Measurements from ENCODE around the gene GGTA1. TPM values are rescaled to one million over a fixed set of nuclear protein-coding genes. Genes with fewer than 3 reads are reported as not detected.

Gene GGTA1
- total and polyA plus RNA-seq, 2 of the 8 experiments (the other 6 are each of a cell fraction or from before 2014, with no cell fraction given): not detected

DNA sequence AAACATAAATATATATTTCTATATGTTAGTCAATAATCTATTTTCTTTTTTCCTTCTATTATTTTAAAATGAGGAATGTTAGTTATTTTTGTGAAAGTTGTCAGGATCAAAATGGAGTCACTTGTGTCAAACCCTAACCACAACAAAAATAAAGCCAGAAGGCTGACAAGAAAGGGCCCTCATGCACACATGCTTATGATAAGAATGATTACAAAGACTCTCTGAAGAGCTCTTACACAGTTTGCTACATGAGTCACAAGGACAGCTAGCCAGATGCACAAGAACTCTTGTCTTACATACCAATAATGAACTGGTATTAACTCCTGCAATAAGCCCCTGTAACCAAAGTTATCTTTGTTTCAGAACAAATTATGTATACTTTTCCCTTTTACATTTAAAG, 64.7 kb downstream of the GGTA1 start:
- FAIRE-seq: no peak

More for the DNA sequence above, 64.7 kb downstream of the GGTA1 start:
- Histone ChIP-seq H2BK12ac (ENCODE audit: low read depth, low read length) (no peak overlapping the region), H3K4me1 (replicated peaks in 1 of 4; ENCODE audit: control insufficient read depth in 3 of 4, insufficient read depth in 4 of 4, low read length in 3 of 4) (no peaks in the 10 kb centered on the region), H3K79me2 (ENCODE audit: control insufficient read depth in 1 of 2, insufficient read depth in 2 of 2, low read length in 2 of 2) (no peaks in the 10 kb centered on the region), H2AK5ac (ENCODE audit: low read depth, low read length) (no peak overlapping the region), H3K18ac (ENCODE audit: extremely low read depth, low read length) (no peak overlapping the region), H3K14ac (ENCODE audit: insufficient read length) (no peak overlapping the region), H3K27me3 (replicated peaks in 1 of 4; ENCODE audit: control insufficient read depth in 3 of 4, extremely low read depth in 1 of 4, insufficient read depth in 3 of 4, low read length in 3 of 4) (no peaks in the 10 kb centered on the region), H3K4ac (replicated peaks; ENCODE audit: insufficient read length, low read depth, low read length) (no peak overlapping the region), H4K8ac (ENCODE audit: extremely low read depth, insufficient read depth, low read length) (no peak overlapping the region), H3K4me2 (ENCODE audit: insufficient read depth in 1 of 2, low read depth in 2 of 2, low read length in 2 of 2) (no peak overlapping the region), H3K36me3 (ENCODE audit: control insufficient read depth in 2 of 4, insufficient read depth in 4 of 4, low read length in 3 of 4) (no peaks in the 10 kb centered on the region), H4K5ac (ENCODE audit: insufficient read length, low read depth, low read length) (no peak overlapping the region), H2BK20ac (ENCODE audit: low read length) (no peak overlapping the region), H2BK15ac (ENCODE audit: low read length) (no peak overlapping the region), H3K56ac (replicated peaks; ENCODE audit: insufficient read length, low read depth, low read length) (no peak overlapping the region), H3K27ac (ENCODE audit: low read depth, low read length) (no peak overlapping the region), H3K4me3 (ENCODE audit: extremely low read depth in 1 of 4, insufficient read depth in 2 of 4, low read depth in 3 of 4, low read length in 4 of 4) (no peak overlapping the region), H3K23me2 (ENCODE audit: low read depth, low read length) (no peaks in the 10 kb centered on the region), H3K23ac (ENCODE audit: insufficient read length) (no peak overlapping the region), H2BK120ac (replicated peaks; ENCODE audit: low read depth, low read length) (no peak overlapping the region), H3K9ac (replicated peaks in 1 of 4; ENCODE audit: extremely low read depth in 1 of 4, low read depth in 3 of 4, low read length in 3 of 4) (no peak overlapping the region), H2AFZ (ENCODE audit: low read length) (no peak overlapping the region), H4K20me1 (replicated peaks in 1 of 2; ENCODE audit: control insufficient read depth in 1 of 2, insufficient read depth in 2 of 2, low read length in 2 of 2) (no peaks in the 10 kb centered on the region), H3K9me3 (ENCODE audit: insufficient read depth in 2 of 2, low read depth in 1 of 2, low read length in 1 of 2) (no peaks in the 10 kb centered on the region), H3K79me1 (ENCODE audit: low read depth, low read length) (no peaks in the 10 kb centered on the region), H4K91ac (replicated peaks; ENCODE audit: insufficient read length, low read length) (no peak overlapping the region), H2BK5ac (ENCODE audit: low read depth, low read length) (no peak overlapping the region)
- TF ChIP-seq HDAC6 (IDR thresholded peaks at IDR 0.05; ENCODE audit: low read depth, low read length) (no peak), BCL11A (IDR thresholded peaks at IDR 0.05; ENCODE audit: low read depth in 2 of 2, low read length in 2 of 2) (no peak), ATF3 (IDR thresholded peaks at IDR 0.05; ENCODE audit: insufficient read depth, low read depth, low read length) (no peak), SP4 (IDR thresholded peaks at IDR 0.05; ENCODE audit: low read length) (no peak), HDAC2 (IDR thresholded peaks at IDR 0.05; ENCODE audit: borderline replicate concordance in 1 of 2, low read depth in 2 of 2, low read length in 2 of 2) (no peak), POLR2A (IDR thresholded peaks at IDR 0.05; ENCODE audit: control extremely low read depth in 1 of 2, low read depth in 2 of 2, low read length in 2 of 2) (no peak), SIX5 (IDR thresholded peaks at IDR 0.05; ENCODE audit: low read depth, low read length) (no peak), PHF8 (conservative IDR thresholded peaks at IDR 0.05; ENCODE audit: low read depth, low read length) (no peak), CEBPB (IDR thresholded peaks at IDR 0.05; ENCODE audit: low read depth, low read length) (no peak), MAFK (IDR thresholded peaks at IDR 0.05; ENCODE audit: low read depth, low read length) (no peak), CHD2 (IDR thresholded peaks at IDR 0.05; ENCODE audit: low read length) (no peak), TAF1 (IDR thresholded peaks at IDR 0.05; ENCODE audit: low read depth, low read length) (no peak)
- TF ChIP-seq, protein P1, sequence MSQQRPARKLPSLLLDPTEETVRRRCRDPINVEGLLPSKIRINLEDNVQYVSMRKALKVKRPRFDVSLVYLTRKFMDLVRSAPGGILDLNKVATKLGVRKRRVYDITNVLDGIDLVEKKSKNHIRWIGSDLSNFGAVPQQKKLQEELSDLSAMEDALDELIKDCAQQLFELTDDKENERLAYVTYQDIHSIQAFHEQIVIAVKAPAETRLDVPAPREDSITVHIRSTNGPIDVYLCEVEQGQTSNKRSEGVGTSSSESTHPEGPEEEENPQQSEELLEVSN (IDR thresholded peaks at IDR 0.05): no peak
- CTCF ChIA-PET (ENCODE audit: partially characterized antibody): interaction anchor here (1.3 kb wide), 1 partner anchor 21 kb away, joined by 3 read pairs; no protein-coding TSS in a partner anchor
- POLR2A ChIA-PET (ENCODE audit: partially characterized antibody): no interaction called here
- no peak for DNase-seq (ENCODE audit: low read depth in 1 of 2, low spot score in 2 of 2)

Measured in H1 (cell line).